Stimulated activated CD8-positive, alpha-beta memory T cell treated with anti-CD3 and anti-CD28 coated beads, Interleukin-2, amount 100 ng/mL, for 48 hours (primary cell): Measurements from ENCODE around the gene CASP9.
"Not testable (repeated sequence)": the region's sequence is repeated elsewhere in the genome, so short reads cannot be mapped to it uniquely, and the experiment has no call there.

Source experiments
- DNase-seq, 2 donors: peaks; one replicate each; pipeline ENCODE4 v3.0.0-alpha.2; 2020; ENCODE audit warnings: low read depth in 2 of 2

Gene CASP9

GRCh38 chr1:15469821-15470448 is 54.1 kb downstream of the CASP9 start:
- not testable (repeated sequence) for DNase-seq

GRCh38 chr1:15469361-15469760 is 54.7 kb downstream of the CASP9 start:
- DNase-seq: no peak

GRCh38 chr1:15468145-15468544 is 55.9 kb downstream of the CASP9 start:
- DNase-seq: no peak

GRCh38 chr1:15466955-15467625 is 56.9 kb downstream of the CASP9 start:
- not testable (repeated sequence) for DNase-seq

DNA sequence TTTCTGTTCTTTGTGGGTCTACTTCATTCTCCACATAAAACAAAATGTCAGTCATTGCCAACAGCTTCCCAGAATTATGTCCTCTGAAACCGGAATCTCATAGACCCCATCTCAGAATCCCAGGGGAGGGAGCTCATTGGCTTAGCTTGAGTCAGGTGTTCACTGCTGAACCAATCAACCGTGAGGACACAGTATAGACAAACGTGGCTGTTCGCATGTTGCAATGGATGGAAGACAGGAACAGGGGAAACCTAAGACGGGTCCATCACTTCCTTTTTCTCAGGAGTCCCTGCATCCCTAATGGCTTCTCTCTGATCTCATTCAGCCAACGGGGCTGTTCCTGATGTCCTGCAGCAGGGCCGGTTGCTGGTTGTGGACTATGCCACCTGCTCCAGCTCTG is 58.3 kb downstream of the CASP9 start:
- DNase-seq: no peak

- DNase-seq: not testable (repeated sequence)
Measured at GRCh38 chr1:15463926-15464322, 60.1 kb downstream of the CASP9 start.

GRCh38 chr1:15463064-15463800 is 60.8 kb downstream of the CASP9 start:
- DNase-seq: not testable (repeated sequence)

DNA sequence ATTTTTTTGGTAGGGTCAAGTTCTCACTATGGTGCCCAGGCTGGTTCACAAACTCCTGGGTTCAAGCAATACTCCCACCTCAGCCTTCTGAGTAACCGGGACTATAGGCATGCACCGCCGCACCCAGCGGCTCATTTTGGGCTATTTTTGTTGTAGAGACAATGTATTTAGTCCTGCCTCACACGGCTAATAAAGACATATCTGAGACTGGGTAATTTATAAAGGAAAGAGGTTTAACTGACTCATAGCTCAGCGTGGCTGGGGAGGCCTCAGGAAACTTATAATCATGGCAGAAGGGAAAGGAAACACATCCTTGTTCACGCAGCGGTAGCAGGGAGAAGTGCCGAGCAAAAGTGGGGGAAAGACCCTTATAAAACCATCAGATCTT is 63.3 kb downstream of the CASP9 start:
- no peak for DNase-seq

DNA sequence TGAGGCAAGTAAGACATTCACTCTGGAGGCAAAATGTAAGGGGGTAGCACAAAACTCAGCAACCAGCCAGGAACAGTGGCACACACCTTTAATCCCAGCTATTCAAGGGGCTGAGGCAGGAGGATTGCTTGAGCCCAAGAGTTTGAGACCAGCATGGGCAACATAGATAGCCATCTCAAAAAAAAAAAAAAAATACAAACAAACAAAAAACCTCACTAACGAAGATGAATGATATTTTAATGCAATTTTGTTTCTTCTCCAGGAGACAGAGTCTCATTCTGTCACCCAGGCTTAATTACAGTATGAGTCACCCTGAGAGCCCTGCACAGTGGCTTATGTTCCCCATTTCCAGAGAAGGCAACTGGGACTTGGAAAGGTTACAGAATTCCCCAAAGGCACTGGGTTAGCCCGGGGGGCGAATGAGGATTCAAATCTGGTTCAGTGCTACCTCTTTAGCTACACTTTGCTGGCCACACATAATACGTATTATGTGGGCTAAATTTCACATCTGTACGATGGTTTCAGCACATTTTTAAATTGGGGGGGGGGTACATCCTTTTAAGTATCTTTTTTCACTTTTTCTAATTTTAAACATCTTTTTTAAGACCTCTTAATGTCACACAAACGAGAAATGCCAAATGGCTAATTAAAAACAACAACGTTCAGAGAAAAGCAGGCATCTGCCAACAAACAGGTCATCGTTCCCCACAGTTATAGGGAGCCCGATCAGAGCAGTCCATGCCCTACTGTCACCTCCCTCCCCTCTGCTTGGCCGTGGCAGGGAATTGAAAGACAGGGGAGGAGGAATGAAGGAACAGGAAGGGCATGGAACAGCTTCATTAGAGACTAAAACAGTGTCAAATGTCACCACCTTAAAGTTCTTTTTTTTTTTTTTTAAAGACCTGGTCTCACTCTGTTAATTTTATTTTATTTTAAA is 64.0 kb downstream of the CASP9 start:
- no peak for DNase-seq

DNA sequence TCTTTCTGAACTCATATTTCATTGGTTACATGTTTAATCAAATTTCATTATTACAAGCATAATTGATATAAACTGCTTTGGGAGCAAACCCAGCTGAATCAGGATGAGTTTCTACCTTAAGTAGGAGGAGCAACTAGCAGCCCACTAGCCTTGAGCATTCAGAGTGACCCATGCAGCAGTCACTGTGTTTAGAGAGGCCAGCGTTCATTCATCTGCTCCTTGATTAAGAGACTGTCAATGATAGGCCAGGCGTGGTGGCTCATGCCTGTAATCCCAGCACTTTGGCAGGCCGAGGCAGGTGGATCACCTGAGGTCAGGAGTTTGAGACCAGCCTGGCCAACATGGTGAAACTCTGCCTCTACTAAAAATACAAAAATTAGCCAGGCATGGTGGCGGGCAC is 65.6 kb downstream of the CASP9 start:
- not testable (repeated sequence) for DNase-seq

- no peak for DNase-seq
Measured at GRCh38 chr1:15457585-15457984, 66.4 kb downstream of the CASP9 start.

- no peak for DNase-seq
Measured at GRCh38 chr1:15456313-15456954, 67.6 kb downstream of the CASP9 start, which contains the start of gene CELA2A. CELA2A (plus strand) TSS chr1:15456732; CDS start chr1:15456754, 22 bp downstream.

- no peak for DNase-seq
Measured at GRCh38 chr1:15455522-15455921, 68.5 kb downstream of the CASP9 start.

- no peak for DNase-seq
Measured at GRCh38 chr1:15454256-15454655, 69.8 kb downstream of the CASP9 start.

DNA sequence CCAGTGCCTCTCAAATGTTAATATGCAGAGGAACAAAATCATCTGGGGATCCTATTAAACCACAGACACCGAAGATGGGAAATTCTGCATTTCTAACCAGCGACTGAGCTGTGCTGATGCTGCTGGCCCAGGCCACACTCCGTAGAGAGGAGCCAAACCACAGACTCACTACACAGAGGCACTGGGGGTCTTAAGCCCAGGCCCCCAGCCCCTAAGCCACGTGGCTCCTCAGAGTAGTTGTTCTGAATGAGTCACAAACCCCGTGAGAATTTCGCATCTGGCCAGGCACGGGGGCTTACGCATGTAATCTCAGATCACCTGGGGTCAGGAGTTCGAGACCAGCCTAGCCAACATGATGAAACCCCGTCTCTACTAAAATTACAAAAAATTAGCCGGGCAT is 70.3 kb downstream of the CASP9 start:
- DNase-seq: no peak

GRCh38 chr1:15452866-15453571 is 71.0 kb downstream of the CASP9 start:
- no peak for DNase-seq

- DNase-seq: no peak
Measured at GRCh38 chr1:15452216-15452615, 71.8 kb downstream of the CASP9 start.

- no peak for DNase-seq
Measured at GRCh38 chr1:15451014-15451722, 72.8 kb downstream of the CASP9 start.

- DNase-seq: no peak
Measured at GRCh38 chr1:15449567-15449966, 74.4 kb downstream of the CASP9 start.

GRCh38 chr1:15448877-15449462 is 75.0 kb downstream of the CASP9 start:
- DNase-seq: no peak
